SK-N-SH (cell line): Measurements from ENCODE around the gene NAPA.

Source experiments
- EP300 ChIP-seq, 2 experiments: IDR thresholded peaks; 2 replicates each; pipeline versions ENCODE4 v1.4.0 to v1.6.1; 2012; ENCODE audit warnings: borderline replicate concordance in 1 of 2, low read depth in 1 of 2, low read length in 1 of 2
- FOXM1 ChIP-seq: IDR thresholded peaks from 2 replicates; pipeline ENCODE4 v1.4.0; 2012; ENCODE audit warnings: low read depth, mild to moderate bottlenecking
- GABPA ChIP-seq: IDR thresholded peaks from 2 replicates; pipeline ENCODE4 v1.4.0; 2012; ENCODE audit warnings: low read depth, mild to moderate bottlenecking
- MXI1 ChIP-seq: IDR thresholded peaks from 2 replicates; pipeline ENCODE4 v1.6.1; 2012; ENCODE audit warnings: mild to moderate bottlenecking, low read depth, low read length, improper control_type of control experiment
- TF ChIP-seq, protein P1 (sequence below): fragments of 200-600 bp; sonication (generic); IDR thresholded peaks from 2 replicates; pipeline ENCODE4 v1.6.1; 2017; ENCODE audit warnings: antibody characterized with exemption, mild to moderate bottlenecking, moderate library complexity
- TF ChIP-seq, protein P2 (sequence below): IDR thresholded peaks from 2 replicates; pipeline ENCODE4; 2012

DNA sequence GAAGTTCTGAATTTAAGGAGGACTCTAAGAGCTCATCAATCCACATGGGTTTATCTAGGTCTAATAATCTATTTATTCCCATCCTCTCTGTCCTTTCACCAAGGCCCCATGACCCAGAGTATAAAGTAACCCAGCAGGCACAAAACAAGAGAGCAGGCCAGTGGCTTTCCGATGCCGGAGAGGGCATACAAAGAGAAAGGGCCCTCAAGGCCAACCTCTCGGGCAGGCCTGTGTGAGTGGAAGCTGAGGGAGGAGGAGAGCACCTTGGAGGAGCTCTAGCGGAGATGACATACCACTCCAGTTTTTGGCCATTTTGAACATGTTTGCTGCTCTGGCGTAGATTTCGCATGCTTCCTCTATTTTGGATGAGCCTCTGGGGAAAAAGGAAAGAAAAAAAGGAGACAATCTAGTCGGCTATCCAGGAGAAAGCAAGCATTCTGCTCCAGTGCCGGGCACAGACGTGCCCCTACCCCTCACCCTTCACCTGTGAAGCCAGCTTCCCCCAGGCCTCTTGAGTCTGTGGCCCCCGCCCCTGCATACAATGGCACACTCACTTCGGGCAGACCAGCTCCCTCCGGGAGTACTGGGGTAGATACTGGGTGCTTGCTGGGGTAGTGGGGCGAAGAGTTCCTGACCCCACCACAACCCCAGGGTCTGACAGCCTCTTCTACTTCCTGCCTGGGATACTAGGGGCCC is 11.6 kb downstream of the NAPA start:
- TF ChIP-seq, protein P1, sequence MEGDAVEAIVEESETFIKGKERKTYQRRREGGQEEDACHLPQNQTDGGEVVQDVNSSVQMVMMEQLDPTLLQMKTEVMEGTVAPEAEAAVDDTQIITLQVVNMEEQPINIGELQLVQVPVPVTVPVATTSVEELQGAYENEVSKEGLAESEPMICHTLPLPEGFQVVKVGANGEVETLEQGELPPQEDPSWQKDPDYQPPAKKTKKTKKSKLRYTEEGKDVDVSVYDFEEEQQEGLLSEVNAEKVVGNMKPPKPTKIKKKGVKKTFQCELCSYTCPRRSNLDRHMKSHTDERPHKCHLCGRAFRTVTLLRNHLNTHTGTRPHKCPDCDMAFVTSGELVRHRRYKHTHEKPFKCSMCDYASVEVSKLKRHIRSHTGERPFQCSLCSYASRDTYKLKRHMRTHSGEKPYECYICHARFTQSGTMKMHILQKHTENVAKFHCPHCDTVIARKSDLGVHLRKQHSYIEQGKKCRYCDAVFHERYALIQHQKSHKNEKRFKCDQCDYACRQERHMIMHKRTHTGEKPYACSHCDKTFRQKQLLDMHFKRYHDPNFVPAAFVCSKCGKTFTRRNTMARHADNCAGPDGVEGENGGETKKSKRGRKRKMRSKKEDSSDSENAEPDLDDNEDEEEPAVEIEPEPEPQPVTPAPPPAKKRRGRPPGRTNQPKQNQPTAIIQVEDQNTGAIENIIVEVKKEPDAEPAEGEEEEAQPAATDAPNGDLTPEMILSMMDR, result no peak
- TF ChIP-seq MXI1 (no peak), GABPA (no peak), FOXM1 (no peak), EP300 (IDR thresholded peaks at IDR 0.05; ENCODE audit: borderline replicate concordance in 1 of 2, low read depth in 1 of 2, low read length in 1 of 2) (no peak)
- TF ChIP-seq, protein P2, sequence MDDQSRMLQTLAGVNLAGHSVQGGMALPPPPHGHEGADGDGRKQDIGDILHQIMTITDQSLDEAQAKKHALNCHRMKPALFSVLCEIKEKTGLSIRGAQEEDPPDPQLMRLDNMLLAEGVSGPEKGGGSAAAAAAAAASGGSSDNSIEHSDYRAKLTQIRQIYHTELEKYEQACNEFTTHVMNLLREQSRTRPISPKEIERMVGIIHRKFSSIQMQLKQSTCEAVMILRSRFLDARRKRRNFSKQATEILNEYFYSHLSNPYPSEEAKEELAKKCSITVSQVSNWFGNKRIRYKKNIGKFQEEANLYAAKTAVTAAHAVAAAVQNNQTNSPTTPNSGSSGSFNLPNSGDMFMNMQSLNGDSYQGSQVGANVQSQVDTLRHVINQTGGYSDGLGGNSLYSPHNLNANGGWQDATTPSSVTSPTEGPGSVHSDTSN, result no peak
